ENCODE results near the gene UIMC1.

DNA sequence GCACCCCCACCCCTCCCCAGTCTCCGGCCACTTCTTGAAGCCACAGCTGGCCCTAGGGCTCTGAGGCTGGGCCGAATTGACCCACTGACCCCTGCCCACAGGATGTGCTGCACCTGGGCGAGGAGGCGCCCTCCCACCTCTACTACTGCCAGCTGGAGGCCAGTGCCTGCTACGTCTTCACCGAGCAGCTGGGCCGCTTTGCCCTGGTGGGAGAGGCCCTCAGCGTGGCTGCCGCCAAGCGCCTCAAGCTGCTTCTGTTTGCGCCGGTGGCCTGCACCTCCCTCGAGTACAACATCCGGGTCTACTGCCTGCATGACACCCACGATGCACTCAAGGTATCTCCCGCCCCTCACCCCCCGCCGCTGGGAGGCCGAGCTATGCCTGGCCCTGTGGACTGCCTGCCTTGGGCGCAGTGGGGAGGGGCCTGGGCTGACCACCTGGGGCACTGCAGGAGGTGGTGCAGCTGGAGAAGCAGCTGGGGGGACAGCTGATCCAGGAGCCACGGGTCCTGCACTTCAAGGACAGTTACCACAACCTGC, 128.7 kb downstream of the UIMC1 start:
- TF ChIP-seq, protein P1, sequence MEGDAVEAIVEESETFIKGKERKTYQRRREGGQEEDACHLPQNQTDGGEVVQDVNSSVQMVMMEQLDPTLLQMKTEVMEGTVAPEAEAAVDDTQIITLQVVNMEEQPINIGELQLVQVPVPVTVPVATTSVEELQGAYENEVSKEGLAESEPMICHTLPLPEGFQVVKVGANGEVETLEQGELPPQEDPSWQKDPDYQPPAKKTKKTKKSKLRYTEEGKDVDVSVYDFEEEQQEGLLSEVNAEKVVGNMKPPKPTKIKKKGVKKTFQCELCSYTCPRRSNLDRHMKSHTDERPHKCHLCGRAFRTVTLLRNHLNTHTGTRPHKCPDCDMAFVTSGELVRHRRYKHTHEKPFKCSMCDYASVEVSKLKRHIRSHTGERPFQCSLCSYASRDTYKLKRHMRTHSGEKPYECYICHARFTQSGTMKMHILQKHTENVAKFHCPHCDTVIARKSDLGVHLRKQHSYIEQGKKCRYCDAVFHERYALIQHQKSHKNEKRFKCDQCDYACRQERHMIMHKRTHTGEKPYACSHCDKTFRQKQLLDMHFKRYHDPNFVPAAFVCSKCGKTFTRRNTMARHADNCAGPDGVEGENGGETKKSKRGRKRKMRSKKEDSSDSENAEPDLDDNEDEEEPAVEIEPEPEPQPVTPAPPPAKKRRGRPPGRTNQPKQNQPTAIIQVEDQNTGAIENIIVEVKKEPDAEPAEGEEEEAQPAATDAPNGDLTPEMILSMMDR (IDR thresholded peaks at IDR 0.05; ENCODE audit: poor library complexity), result no peak
- TF ChIP-seq EZH2 (IDR thresholded peaks at IDR 0.05; ENCODE audit: borderline replicate concordance) (no peak), EZH2phosphoT487 (IDR thresholded peaks at IDR 0.05; ENCODE audit: low read depth, severe bottlenecking, unreplicated experiment) (no peak)
